ENCODE results near the gene ZNF462.
"Not testable (repeated sequence)": the region's sequence is repeated elsewhere in the genome, so short reads cannot be mapped to it uniquely, and the experiment has no call there.

GRCh38 chr9:106851640-106852039, 11.3 kb upstream of the ZNF462 start:
- TF ChIP-seq POLR2A, CTCF, POLR2AphosphoS5 (IDR thresholded peaks at IDR 0.05): not testable (repeated sequence)
